Neural cell (in vitro differentiated cells): ENCODE data around the gene FOXI3. TPM values are rescaled to one million over a fixed set of nuclear protein-coding genes. Genes with fewer than 3 reads are reported as not detected.

Source experiments
- H2AFZ ChIP-seq: fragments of 200-600, 300-800 bp; sonication (generic), shearing (Covaris generic); 2 replicates; pipeline ENCODE4 v1.6.0; 2014; ENCODE audit warnings: low read depth, mild to moderate bottlenecking, antibody characterized with exemption, low read length, moderate library complexity
- H3F3A ChIP-seq: fragments of 200-600 bp; shearing (Covaris generic); 2 replicates; pipeline ENCODE4 v1.6.1; 2016; ENCODE audit warnings: mild to moderate bottlenecking, moderate library complexity, mixed read lengths, antibody characterized with exemption, low read length; ENCODE audit not compliant: insufficient read depth, poor library complexity, severe bottlenecking
- H3K27ac ChIP-seq: fragments of 200-600, 300-800 bp; sonication (generic), shearing (Covaris generic); 2 replicates; pipeline ENCODE4 v1.5.1; 2014; ENCODE audit warnings: mild to moderate bottlenecking, low read length, moderate library complexity
- H3K27me3 ChIP-seq: fragments of 300-800, 200-600 bp; sonication (generic), shearing (Covaris generic); 2 replicates; pipeline ENCODE4 v1.6.0; 2014; ENCODE audit warnings: mild to moderate bottlenecking, low read depth, low read length, moderate library complexity; ENCODE audit not compliant: insufficient read depth
- H3K36me3 ChIP-seq: fragments of 300-800, 200-600 bp; sonication (generic), shearing (Covaris generic); 2 replicates; pipeline ENCODE4 v1.5.1; 2014; ENCODE audit warnings: mild to moderate bottlenecking, antibody characterized with exemption, low read length, moderate library complexity; ENCODE audit not compliant: insufficient read depth
- H3K4me2 ChIP-seq: fragments of 300-800, 200-600 bp; sonication (generic), shearing (Covaris generic); 2 replicates; pipeline ENCODE4 v1.6.0; 2014; ENCODE audit warnings: mild to moderate bottlenecking, low read length
- H3K4me3 ChIP-seq: fragments of 300-800, 200-600 bp; sonication (generic), shearing (Covaris generic); 2 replicates; pipeline ENCODE4 v1.5.1; 2014; ENCODE audit warnings: mild to moderate bottlenecking, low read length, moderate library complexity
- H3K79me2 ChIP-seq: fragments of 200-600 bp; shearing (Covaris generic); replicated peaks from 2 replicates; pipeline ENCODE4 v1.6.0; 2014; ENCODE audit warnings: mild to moderate bottlenecking, low read length, moderate library complexity; ENCODE audit not compliant: insufficient read depth
- H3K9ac ChIP-seq: fragments of 300-800, 200-600 bp; sonication (generic), shearing (Covaris generic); 2 replicates; pipeline ENCODE4 v1.6.1; 2016; ENCODE audit warnings: mild to moderate bottlenecking, low read length, mixed read lengths
- H3K9me2 ChIP-seq: fragments of 200-600 bp; shearing (Covaris generic); 2 replicates; pipeline ENCODE4 v1.6.1; 2016; ENCODE audit warnings: mild to moderate bottlenecking, low read length, mixed read lengths; ENCODE audit not compliant: insufficient read depth
- H3K9me3 ChIP-seq: fragments of 200-600, 300-800 bp; sonication (generic), shearing (Covaris generic); 2 replicates; pipeline ENCODE4 v1.6.1; 2016; ENCODE audit warnings: mild to moderate bottlenecking, mixed run types, low read length, moderate library complexity, mixed read lengths
- H4K20me1 ChIP-seq: fragments of 200-600 bp; shearing (Covaris generic); 2 replicates; pipeline ENCODE4 v1.6.1; 2016; ENCODE audit warnings: mild to moderate bottlenecking, mixed run types; ENCODE audit not compliant: insufficient read depth
- EP300 ChIP-seq: fragments of 450-650 bp; conservative IDR thresholded peaks from 2 replicates; pipeline ENCODE4 v1.6.1; 2014; ENCODE audit warnings: antibody characterized with exemption, mild to moderate bottlenecking, moderate library complexity; ENCODE audit not compliant: poor library complexity, severe bottlenecking
- EZH2 ChIP-seq: fragments of 200-600, 300-800 bp; shearing (Covaris generic), sonication (generic); IDR thresholded peaks from 2 replicates; pipeline ENCODE4 v1.6.1; 2014; ENCODE audit warnings: antibody characterized with exemption, low read length, borderline replicate concordance, mild to moderate bottlenecking; ENCODE audit not compliant: insufficient read depth, poor library complexity, severe bottlenecking
- POLR2AphosphoS5 ChIP-seq: IDR thresholded peaks from 2 replicates; pipeline ENCODE4 v1.6.1; 2012
- SMC3 ChIP-seq: fragments of 450-650 bp; conservative IDR thresholded peaks from 2 replicates; pipeline ENCODE4 v1.6.1; 2014; ENCODE audit warnings: antibody characterized with exemption, mild to moderate bottlenecking, moderate library complexity; ENCODE audit not compliant: poor library complexity
- TAF1 ChIP-seq: IDR thresholded peaks from 2 replicates; pipeline ENCODE4 v1.6.1; 2012; ENCODE audit warnings: low read depth
- polyA plus RNA-seq: library from polyadenylated mRNA; depleted of rRNA; stranded (reverse); fragments of >200 nt; gene quantifications from 2 replicates; pipeline ENCODE4 v1.2.3, GENCODE V29; 2014
- TF ChIP-seq, protein P1 (sequence below): IDR thresholded peaks from 2 replicates; pipeline ENCODE4 v1.6.1; 2012; ENCODE audit warnings: borderline replicate concordance
- TF ChIP-seq, protein P2 (sequence below): fragments of 450-650 bp; IDR thresholded peaks from 2 replicates; pipeline ENCODE4 v1.5.1; 2014; ENCODE audit warnings: antibody characterized with exemption, mild to moderate bottlenecking, moderate library complexity; ENCODE audit not compliant: poor library complexity, severe bottlenecking

Gene FOXI3
- polyA plus RNA-seq, 1 donor from 2014 or later: not detected

DNA sequence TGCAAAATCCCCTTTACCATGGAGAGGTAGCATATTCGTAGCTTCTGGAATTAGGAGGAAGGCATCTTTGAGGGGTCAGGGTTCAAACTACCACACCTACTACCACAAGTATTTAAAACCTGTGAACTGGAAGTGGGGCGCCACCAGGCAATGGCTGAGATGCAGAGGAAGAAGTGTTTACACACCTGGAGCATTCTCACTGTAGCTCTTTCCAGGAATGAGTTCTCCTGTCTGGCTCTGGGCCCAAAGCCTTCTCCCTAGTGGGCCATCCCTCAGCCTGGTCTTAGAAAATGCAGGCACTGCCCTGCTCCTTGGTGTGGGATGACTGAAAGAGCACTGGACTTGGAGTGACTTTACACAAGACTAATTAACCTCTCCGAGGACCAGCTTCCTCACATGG, 30.7 kb upstream of the FOXI3 start:
- H2AFZ ChIP-seq: no peak overlapping the region
- no peaks in the 10 kb centered on the region for H3K9me3 ChIP-seq
- no peaks in the 10 kb centered on the region for H4K20me1 ChIP-seq
- H3K27me3 ChIP-seq: no peaks in the 10 kb centered on the region
- H3K27ac ChIP-seq: no peak overlapping the region
- H3K4me3 ChIP-seq: no peak overlapping the region
- H3K9me2 ChIP-seq: no peaks in the 10 kb centered on the region
- no peak overlapping the region for H3K9ac ChIP-seq
- H3K4me2 ChIP-seq: no peak overlapping the region
- no peaks in the 10 kb centered on the region for H3K36me3 ChIP-seq
- H3K79me2 ChIP-seq: no peaks in the 10 kb centered on the region
- TF ChIP-seq SMC3 (no peak), TAF1 (no peak), EP300 (no peak), EZH2 (no peak), POLR2AphosphoS5 (no peak)
- TF ChIP-seq, protein P1, sequence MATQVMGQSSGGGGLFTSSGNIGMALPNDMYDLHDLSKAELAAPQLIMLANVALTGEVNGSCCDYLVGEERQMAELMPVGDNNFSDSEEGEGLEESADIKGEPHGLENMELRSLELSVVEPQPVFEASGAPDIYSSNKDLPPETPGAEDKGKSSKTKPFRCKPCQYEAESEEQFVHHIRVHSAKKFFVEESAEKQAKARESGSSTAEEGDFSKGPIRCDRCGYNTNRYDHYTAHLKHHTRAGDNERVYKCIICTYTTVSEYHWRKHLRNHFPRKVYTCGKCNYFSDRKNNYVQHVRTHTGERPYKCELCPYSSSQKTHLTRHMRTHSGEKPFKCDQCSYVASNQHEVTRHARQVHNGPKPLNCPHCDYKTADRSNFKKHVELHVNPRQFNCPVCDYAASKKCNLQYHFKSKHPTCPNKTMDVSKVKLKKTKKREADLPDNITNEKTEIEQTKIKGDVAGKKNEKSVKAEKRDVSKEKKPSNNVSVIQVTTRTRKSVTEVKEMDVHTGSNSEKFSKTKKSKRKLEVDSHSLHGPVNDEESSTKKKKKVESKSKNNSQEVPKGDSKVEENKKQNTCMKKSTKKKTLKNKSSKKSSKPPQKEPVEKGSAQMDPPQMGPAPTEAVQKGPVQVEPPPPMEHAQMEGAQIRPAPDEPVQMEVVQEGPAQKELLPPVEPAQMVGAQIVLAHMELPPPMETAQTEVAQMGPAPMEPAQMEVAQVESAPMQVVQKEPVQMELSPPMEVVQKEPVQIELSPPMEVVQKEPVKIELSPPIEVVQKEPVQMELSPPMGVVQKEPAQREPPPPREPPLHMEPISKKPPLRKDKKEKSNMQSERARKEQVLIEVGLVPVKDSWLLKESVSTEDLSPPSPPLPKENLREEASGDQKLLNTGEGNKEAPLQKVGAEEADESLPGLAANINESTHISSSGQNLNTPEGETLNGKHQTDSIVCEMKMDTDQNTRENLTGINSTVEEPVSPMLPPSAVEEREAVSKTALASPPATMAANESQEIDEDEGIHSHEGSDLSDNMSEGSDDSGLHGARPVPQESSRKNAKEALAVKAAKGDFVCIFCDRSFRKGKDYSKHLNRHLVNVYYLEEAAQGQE: no peak
- TF ChIP-seq, protein P2, sequence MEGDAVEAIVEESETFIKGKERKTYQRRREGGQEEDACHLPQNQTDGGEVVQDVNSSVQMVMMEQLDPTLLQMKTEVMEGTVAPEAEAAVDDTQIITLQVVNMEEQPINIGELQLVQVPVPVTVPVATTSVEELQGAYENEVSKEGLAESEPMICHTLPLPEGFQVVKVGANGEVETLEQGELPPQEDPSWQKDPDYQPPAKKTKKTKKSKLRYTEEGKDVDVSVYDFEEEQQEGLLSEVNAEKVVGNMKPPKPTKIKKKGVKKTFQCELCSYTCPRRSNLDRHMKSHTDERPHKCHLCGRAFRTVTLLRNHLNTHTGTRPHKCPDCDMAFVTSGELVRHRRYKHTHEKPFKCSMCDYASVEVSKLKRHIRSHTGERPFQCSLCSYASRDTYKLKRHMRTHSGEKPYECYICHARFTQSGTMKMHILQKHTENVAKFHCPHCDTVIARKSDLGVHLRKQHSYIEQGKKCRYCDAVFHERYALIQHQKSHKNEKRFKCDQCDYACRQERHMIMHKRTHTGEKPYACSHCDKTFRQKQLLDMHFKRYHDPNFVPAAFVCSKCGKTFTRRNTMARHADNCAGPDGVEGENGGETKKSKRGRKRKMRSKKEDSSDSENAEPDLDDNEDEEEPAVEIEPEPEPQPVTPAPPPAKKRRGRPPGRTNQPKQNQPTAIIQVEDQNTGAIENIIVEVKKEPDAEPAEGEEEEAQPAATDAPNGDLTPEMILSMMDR: no peak
- no peaks in the 10 kb centered on the region for H3F3A ChIP-seq

DNA sequence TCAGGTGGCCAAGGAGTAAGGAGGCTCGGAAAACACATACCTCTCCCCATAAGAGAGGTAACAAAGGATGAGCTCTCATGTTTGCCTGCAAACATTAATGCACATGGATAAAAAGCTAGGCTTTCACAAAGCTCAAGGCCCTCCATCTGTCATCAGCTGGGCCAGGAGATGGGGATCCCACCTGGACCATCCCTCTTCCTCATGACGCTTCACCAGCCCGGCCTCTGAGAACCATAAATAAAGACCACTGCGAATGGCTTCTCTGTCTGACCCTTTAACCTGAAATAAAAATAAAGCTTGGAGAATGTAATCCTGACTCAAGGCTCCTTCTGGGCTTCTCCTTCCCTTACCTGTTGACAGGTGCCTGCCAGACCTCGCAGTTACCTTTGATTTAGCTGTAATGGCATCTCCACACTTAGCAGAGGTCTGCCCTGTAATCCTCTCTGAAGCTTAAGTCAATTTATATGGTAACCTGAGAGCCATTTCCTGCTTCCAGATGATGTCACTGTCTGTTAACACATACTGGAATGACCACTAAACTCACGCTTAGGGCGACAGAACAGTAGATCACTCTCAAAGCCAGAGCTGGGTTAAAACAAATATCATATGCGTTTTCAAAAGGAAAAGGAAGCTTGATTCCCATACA, 29.3 kb upstream of the FOXI3 start:
- Histone ChIP-seq H3K9me2 (no peaks in the 10 kb centered on the region), H4K20me1 (no peaks in the 10 kb centered on the region), H2AFZ (no peak overlapping the region), H3K36me3 (no peaks in the 10 kb centered on the region), H3K4me3 (no peak overlapping the region), H3K27ac (no peak overlapping the region), H3F3A (no peaks in the 10 kb centered on the region), H3K79me2 (no peaks in the 10 kb centered on the region), H3K27me3 (no peaks in the 10 kb centered on the region), H3K4me2 (no peak overlapping the region), H3K9me3 (no peaks in the 10 kb centered on the region), H3K9ac (no peak overlapping the region)
- TF ChIP-seq, protein P1: no peak
